Measurements from ENCODE around the gene VPS13D. TPM values are rescaled to one million over a fixed set of nuclear protein-coding genes. Genes with fewer than 3 reads are reported as not detected.

The VPS13D gene
- total RNA-seq, 1 donor from 2014 or later = 28.3 TPM

GRCh38 chr1:12400027-12400693 lies 170.3 kb downstream of the VPS13D start:
- intact Hi-C loops (cut with DNase I) = loop anchor here (5.0 kb wide), 1 partner anchor 43 kb away; no protein-coding TSS in a partner anchor
- DNase-seq (ENCODE audit: low spot score in 2 of 2) = no peak
- Histone ChIP-seq H3K9me3 (no peaks in the 10 kb centered on the region), H3K4me1 (peaks cover under 1 to 15% of the 10 kb centered on the region in 2 donors), H3K36me3 (peaks cover 7 to 32% of the 10 kb centered on the region in 2 donors), H3K27me3 (no peaks in the 10 kb centered on the region), H3K4me3 (no peak overlapping the region), H3K27ac (no peak overlapping the region)
- TF ChIP-seq, protein P1, sequence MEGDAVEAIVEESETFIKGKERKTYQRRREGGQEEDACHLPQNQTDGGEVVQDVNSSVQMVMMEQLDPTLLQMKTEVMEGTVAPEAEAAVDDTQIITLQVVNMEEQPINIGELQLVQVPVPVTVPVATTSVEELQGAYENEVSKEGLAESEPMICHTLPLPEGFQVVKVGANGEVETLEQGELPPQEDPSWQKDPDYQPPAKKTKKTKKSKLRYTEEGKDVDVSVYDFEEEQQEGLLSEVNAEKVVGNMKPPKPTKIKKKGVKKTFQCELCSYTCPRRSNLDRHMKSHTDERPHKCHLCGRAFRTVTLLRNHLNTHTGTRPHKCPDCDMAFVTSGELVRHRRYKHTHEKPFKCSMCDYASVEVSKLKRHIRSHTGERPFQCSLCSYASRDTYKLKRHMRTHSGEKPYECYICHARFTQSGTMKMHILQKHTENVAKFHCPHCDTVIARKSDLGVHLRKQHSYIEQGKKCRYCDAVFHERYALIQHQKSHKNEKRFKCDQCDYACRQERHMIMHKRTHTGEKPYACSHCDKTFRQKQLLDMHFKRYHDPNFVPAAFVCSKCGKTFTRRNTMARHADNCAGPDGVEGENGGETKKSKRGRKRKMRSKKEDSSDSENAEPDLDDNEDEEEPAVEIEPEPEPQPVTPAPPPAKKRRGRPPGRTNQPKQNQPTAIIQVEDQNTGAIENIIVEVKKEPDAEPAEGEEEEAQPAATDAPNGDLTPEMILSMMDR (IDR thresholded peaks at IDR 0.05) = no peak

DNA sequence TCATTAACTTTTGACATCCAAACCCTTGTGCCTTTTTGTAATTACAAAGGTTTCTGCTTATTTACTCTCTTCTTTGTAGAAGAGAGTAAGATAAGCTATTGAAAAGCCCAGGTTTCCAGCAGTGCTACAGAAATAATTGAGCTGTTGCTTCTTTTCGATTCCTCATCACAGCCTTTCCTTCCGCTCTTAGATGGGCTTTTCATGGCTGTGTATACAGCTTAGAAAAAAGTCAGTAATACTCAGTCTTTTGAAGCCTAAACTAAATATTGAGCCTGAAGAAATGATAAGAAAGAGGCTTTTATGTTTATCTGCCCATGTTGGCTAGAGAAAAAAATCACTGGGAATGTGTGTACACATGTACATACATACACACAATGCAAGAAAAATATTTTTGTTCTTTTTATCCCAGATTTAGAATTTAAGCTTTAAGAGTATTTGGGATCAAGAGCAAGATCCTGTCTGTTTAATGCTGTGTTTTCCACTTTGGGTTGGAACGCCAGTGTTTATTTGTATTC lies 172.4 kb downstream of the VPS13D start:
- Histone ChIP-seq H3K4me3 (no peak overlapping the region), H3K36me3 (peaks cover 7 to 36% of the 10 kb centered on the region in 2 donors), H3K9me3 (no peaks in the 10 kb centered on the region), H3K4me1 (peaks cover 10 to 35% of the 10 kb centered on the region in 2 donors), H3K27ac (peak overlapping the region in 1 of 2 donors; percentile 57), H3K27me3 (no peaks in the 10 kb centered on the region)
- intact Hi-C loops (cut with DNase I) = loop anchor here (5.0 kb wide), 1 partner anchor 45 kb away; no protein-coding TSS in a partner anchor
- TF ChIP-seq, protein P1 (IDR thresholded peaks at IDR 0.05) = no peak
- DNase-seq (ENCODE audit: low spot score in 2 of 2) = no peak

DNA sequence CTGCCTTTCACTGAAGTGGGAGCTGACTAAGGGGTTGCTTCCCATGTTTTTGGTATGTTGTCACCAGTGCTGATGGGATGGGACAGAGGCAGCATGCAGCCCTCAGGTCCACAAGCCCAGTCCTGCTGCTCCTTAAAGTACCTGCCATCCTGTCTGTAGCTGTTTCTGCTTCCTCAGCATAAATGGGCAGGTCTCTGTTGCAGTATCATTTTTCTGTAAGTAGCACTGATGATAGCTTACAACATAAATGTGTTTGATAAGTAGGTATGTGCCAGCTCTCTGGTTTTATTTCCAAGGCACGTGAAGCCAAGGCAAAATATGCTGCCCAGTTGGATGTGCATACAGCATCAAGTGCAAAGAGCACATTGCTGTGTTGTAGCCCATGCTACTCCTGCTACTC lies 173.0 kb downstream of the VPS13D start:
- no peaks in the 10 kb centered on the region for H3K9me3 ChIP-seq
- peaks cover 14 to 41% of the 10 kb centered on the region in 2 donors for H3K4me1 ChIP-seq
- intact Hi-C loops (cut with DNase I) = loop anchor here (5.0 kb wide), 1 partner anchor 46 kb away; no protein-coding TSS in a partner anchor
- no peak overlapping the region for H3K27ac ChIP-seq
- peaks cover 7 to 36% of the 10 kb centered on the region in 2 donors for H3K36me3 ChIP-seq
- DNase-seq (ENCODE audit: low spot score in 2 of 2) = no peak
- H3K4me3 ChIP-seq = no peak overlapping the region
- H3K27me3 ChIP-seq = no peaks in the 10 kb centered on the region
- TF ChIP-seq, protein P1 (IDR thresholded peaks at IDR 0.05) = no peak

DNA sequence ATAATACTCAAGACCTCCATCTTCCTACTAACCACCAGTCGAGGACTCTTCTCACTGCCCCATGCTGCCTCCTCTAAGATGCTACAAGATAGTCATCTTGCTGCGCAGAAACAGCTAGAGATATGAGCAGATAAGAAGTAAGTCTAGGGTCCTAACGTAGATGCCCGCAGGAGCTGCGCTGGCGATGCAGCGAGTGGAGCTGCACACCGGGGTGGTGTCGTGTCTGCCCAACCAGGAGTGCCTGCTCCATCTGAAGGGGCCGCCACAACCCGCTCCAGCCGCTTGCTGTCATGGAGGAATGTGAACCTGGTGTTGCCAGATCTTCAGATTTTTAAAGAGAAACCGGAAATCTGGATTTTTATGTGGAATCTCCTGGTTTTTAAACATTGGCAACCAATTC lies 175.1 kb downstream of the VPS13D start:
- no peak overlapping the region for H3K4me3 ChIP-seq
- H3K9me3 ChIP-seq = no peaks in the 10 kb centered on the region
- H3K36me3 ChIP-seq = peaks cover 7 to 36% of the 10 kb centered on the region in 2 donors
- no peak for DNase-seq (ENCODE audit: low spot score in 2 of 2)
- H3K27me3 ChIP-seq = no peaks in the 10 kb centered on the region
- H3K27ac ChIP-seq = peak overlapping the region; percentile 75 to 83
- intact Hi-C loops (cut with DNase I) = loop anchor here (5.0 kb wide), 3 partner anchors 48 to 192 kb away; no protein-coding TSS in a partner anchor
- TF ChIP-seq, protein P1 (IDR thresholded peaks at IDR 0.05) = no peak
- H3K4me1 ChIP-seq = peaks cover 19 to 56% of the 10 kb centered on the region in 2 donors

- H3K9me3 ChIP-seq = no peaks in the 10 kb centered on the region
- intact Hi-C loops (cut with DNase I) = loop anchor here (2.0 to 5.0 kb wide), 3 partner anchors 43 to 192 kb away; no protein-coding TSS in a partner anchor
- H3K4me3 ChIP-seq = no peak overlapping the region
- peak in 1 of 2 donors; percentile 81 for DNase-seq (ENCODE audit: low spot score in 2 of 2)
- TF ChIP-seq, protein P1 (IDR thresholded peaks at IDR 0.05) = peak; percentile 34 to 49 (median 42)
- H3K36me3 ChIP-seq = peaks cover 1 to 29% of the 10 kb centered on the region in 2 donors
- H3K27ac ChIP-seq = peak overlapping the region; percentile 75 to 83
- H3K4me1 ChIP-seq = peaks cover 19 to 58% of the 10 kb centered on the region in 2 donors
- no peaks in the 10 kb centered on the region for H3K27me3 ChIP-seq
Observed at GRCh38 chr1:12405325-12406210, 175.7 kb downstream of the VPS13D start.
